ENCODE data around the gene DNPEP. TPM values are rescaled to one million over a fixed set of nuclear protein-coding genes. Genes with fewer than 3 reads are reported as not detected.

DNPEP gene
- total and polyA plus RNA-seq, 2 of the 8 experiments (the other 6 are each of a cell fraction or from before 2014, with no cell fraction given) = 59.8 to 109 TPM

GRCh38 chr2:219386532-219387280 lies 1.0 kb downstream of the DNPEP start:
- Histone ChIP-seq H2BK15ac (ENCODE audit: low read length) (no peak overlapping the region), H3K18ac (ENCODE audit: extremely low read depth, low read length) (no peak overlapping the region; the same call in 1 of the 2 replicates), H2BK5ac (ENCODE audit: low read depth, low read length) (no peak overlapping the region), H3K4me1 (replicated peaks in 1 of 4; ENCODE audit: control insufficient read depth in 3 of 4, insufficient read depth in 4 of 4, low read length in 3 of 4) (peaks cover 0 to 14% (median 4%) of the 10 kb centered on the region in 4 experiments; a peak in 5 of 7 replicates), H3K14ac (ENCODE audit: insufficient read length) (no peak overlapping the region), H3K9ac (replicated peaks in 1 of 4; ENCODE audit: extremely low read depth in 1 of 4, low read depth in 3 of 4, low read length in 3 of 4) (peak overlapping the region in 3 of 4 experiments; percentile 41 to 85 (median 77); a peak in 6 of 7 replicates), H4K5ac (ENCODE audit: insufficient read length, low read depth, low read length) (no peak overlapping the region), H3K56ac (replicated peaks; ENCODE audit: insufficient read length, low read depth, low read length) (no peak overlapping the region), H4K8ac (ENCODE audit: extremely low read depth, insufficient read depth, low read length) (no peak overlapping the region; the same call in 1 of the 2 replicates), H3K4me2 (ENCODE audit: insufficient read depth in 1 of 2, low read depth in 2 of 2, low read length in 2 of 2) (peak overlapping the region; percentile 84 to 86), H3K23me2 (ENCODE audit: low read depth, low read length) (peaks cover 3% of the 10 kb centered on the region), H3K36me3 (ENCODE audit: control insufficient read depth in 2 of 4, insufficient read depth in 4 of 4, low read length in 3 of 4) (peaks cover 11 to 19% (median 13%) of the 10 kb centered on the region in 4 experiments; a peak in 7 of 8 replicates), H3K27ac (ENCODE audit: low read depth, low read length) (no peak overlapping the region), H3K23ac (ENCODE audit: insufficient read length) (no peak overlapping the region), H2BK120ac (replicated peaks; ENCODE audit: low read depth, low read length) (no peak overlapping the region), H2BK20ac (ENCODE audit: low read length) (no peak overlapping the region), H2AFZ (ENCODE audit: low read length) (peak overlapping the region; percentile 27; the same call in 1 of the 2 replicates), H3K79me2 (ENCODE audit: control insufficient read depth in 1 of 2, insufficient read depth in 2 of 2, low read length in 2 of 2) (no peaks in the 10 kb centered on the region), H2BK12ac (ENCODE audit: low read depth, low read length) (no peak overlapping the region), H4K91ac (replicated peaks; ENCODE audit: insufficient read length, low read length) (no peak overlapping the region), H3K27me3 (replicated peaks in 1 of 4; ENCODE audit: control insufficient read depth in 3 of 4, extremely low read depth in 1 of 4, insufficient read depth in 3 of 4, low read length in 3 of 4) (no peaks in the 10 kb centered on the region; a peak in 1 of 7 replicates), H2AK5ac (ENCODE audit: low read depth, low read length) (no peak overlapping the region), H3K9me3 (ENCODE audit: insufficient read depth in 2 of 2, low read depth in 1 of 2, low read length in 1 of 2) (no peaks in the 10 kb centered on the region), H4K20me1 (replicated peaks in 1 of 2; ENCODE audit: control insufficient read depth in 1 of 2, insufficient read depth in 2 of 2, low read length in 2 of 2) (peaks cover 0 to 3% of the 10 kb centered on the region in 2 experiments), H3K4me3 (ENCODE audit: extremely low read depth in 1 of 4, insufficient read depth in 2 of 4, low read depth in 3 of 4, low read length in 4 of 4) (peak overlapping the region; percentile 82 to 99 (median 84)), H3K4ac (replicated peaks; ENCODE audit: insufficient read length, low read depth, low read length) (no peak overlapping the region), H3K79me1 (ENCODE audit: low read depth, low read length) (peaks cover 2% of the 10 kb centered on the region)
- TF ChIP-seq RAD21 (IDR thresholded peaks at IDR 0.05 in 1 of 2, conservative IDR thresholded peaks at IDR 0.05 in 1 of 2; ENCODE audit: low read depth in 2 of 2, low read length in 2 of 2) (no peak), ASH2L (IDR thresholded peaks at IDR 0.05; ENCODE audit: low read length) (no peak), KDM4A (IDR thresholded peaks at IDR 0.05; ENCODE audit: low read depth, low read length, severe bottlenecking) (peak; percentile 49)
- FAIRE-seq (no peak), DNase-seq (ENCODE audit: low read depth in 1 of 2, low spot score in 2 of 2) (no peak)
- POLR2A ChIA-PET (ENCODE audit: partially characterized antibody) = interaction anchor here (1.1 to 2.0 kb wide), 7 partner anchors 8 to 143 kb away, joined by 3 to 6 read pairs (median 4); partner anchors contain the start of genes GLB1L and STK16
- WGBS, 2 experiments (ENCODE audit: extremely low coverage in 1 of 2, insufficient coverage in 1 of 2, insufficient read length in 1 of 2, insufficient replicate concordance in 2 of 2, low coverage in 1 of 2, low lambda C conversion rate in 2 of 2, missing lambda C conversion rate in 1 of 2) = 71% methylated on average over 13 of the region's 19 CpGs; no CpG with 5 or more reads in 1 of the 2 experiments
- CTCF ChIA-PET (ENCODE audit: partially characterized antibody) = interaction anchor here (0.6 to 8.0 kb wide), 10 partner anchors 15 to 228 kb away, joined by 3 to 142 read pairs (median 7); a partner anchor contains a TSS

Measured in H1 (cell line).